ENCODE measurements around the gene TIMM10B.

- TF ChIP-seq CTCF (IDR thresholded peaks at IDR 0.05) (no peak), POLR2A (IDR thresholded peaks at IDR 0.05) (no peak)
Measured at GRCh38 chr11:6504166-6504565, 22.9 kb downstream of the TIMM10B start.
